Panc1 (cell line): ENCODE results near the gene STC2. TPM values are rescaled to one million over a fixed set of nuclear protein-coding genes. Genes with fewer than 3 reads are reported as not detected.
A peak's percentile ranks its signal among the peaks of the same experiment; 100 is the strongest.

Experiments
- ATAC-seq: fragments of 200-7000 bp; cut with Tn5 transposase; 2 replicates; pipeline ENCODE4 v1.9.1; 2020; ENCODE audit warnings: mild to moderate bottlenecking, moderate library complexity
- BruUV-seq: library from RNA; stranded (reverse); fragments of 400-500 nt; replicated peaks from 2 replicates; lab custom pipeline; 2021; lab: Mats Ljungman, UMichigan
- CTCF ChIA-PET: fragments of 300-600 bp; sonication (Branson Sonifier 250); formaldehyde crosslinking; loops from one replicate; lab custom pipeline; 2022; ENCODE audit warnings: antibody characterized with exemption; lab: Charles Lee
- POLR2A ChIA-PET: fragments of 300-600 bp; sonication (Branson Sonifier 250); formaldehyde crosslinking; loops from one replicate; lab custom pipeline; 2022; ENCODE audit warnings: antibody characterized with exemption; lab: Charles Lee
- DNase-seq: peaks from one replicate; pipeline ENCODE4 v3.0.0-alpha.2; 2010; ENCODE audit warnings: low read depth, low spot score
- H3K27ac ChIP-seq: 2 replicates; pipeline ENCODE4 v1.5.1; 2011; ENCODE audit warnings: mild to moderate bottlenecking, low read length, inconsistent platforms
- H3K27me3 ChIP-seq: fragments of 200-500 bp; sonication (Bioruptor generic); 2 replicates; pipeline ENCODE4 v1.6.0; 2014; ENCODE audit warnings: low read length, inconsistent platforms; ENCODE audit not compliant: control insufficient read depth, insufficient read depth
- H3K36me3 ChIP-seq: fragments of 200-500 bp; sonication (Bioruptor generic); 2 replicates; pipeline ENCODE4 v1.5.1; 2014; ENCODE audit warnings: inconsistent platforms, mild to moderate bottlenecking, low read length, moderate library complexity; ENCODE audit not compliant: control insufficient read depth, insufficient read depth
- H3K4me1 ChIP-seq: 2 replicates; pipeline ENCODE4 v1.5.1; 2011; ENCODE audit warnings: inconsistent platforms, mild to moderate bottlenecking, low read length, moderate library complexity; ENCODE audit not compliant: control insufficient read depth, insufficient read depth
- H3K4me3 ChIP-seq, 2 experiments: 2 replicates each; pipeline ENCODE4 v1.5.1; 2011 to 2012; ENCODE audit warnings: low read depth in 2 of 2, low read length in 2 of 2, mild to moderate bottlenecking in 2 of 2, inconsistent platforms in 1 of 2, moderate library complexity in 1 of 2
- H3K9me3 ChIP-seq: fragments of 200-500 bp; sonication (Bioruptor generic); 2 replicates; pipeline ENCODE4 v1.5.1; 2014; ENCODE audit warnings: low read depth, mild to moderate bottlenecking, inconsistent platforms, low read length, moderate library complexity; ENCODE audit not compliant: control insufficient read depth, insufficient read depth
- CTCF ChIP-seq: fragments of 450-650 bp; IDR thresholded peaks from 2 replicates; pipeline ENCODE4 v1.5.1; 2017; ENCODE audit warnings: mild to moderate bottlenecking
- POLR2AphosphoS5 ChIP-seq: IDR thresholded peaks from 2 replicates; pipeline ENCODE4 v1.6.1; 2012; ENCODE audit warnings: mild to moderate bottlenecking, low read depth, low read length, moderate library complexity
- REST ChIP-seq, 2 experiments: IDR thresholded peaks; 2 replicates each; pipeline ENCODE4 v1.6.1; 2011 to 2012; ENCODE audit warnings: low read depth in 2 of 2, control low read depth in 1 of 2, low read length in 1 of 2, mild to moderate bottlenecking in 1 of 2, moderate library complexity in 1 of 2; ENCODE audit not compliant: insufficient read depth in 1 of 2
- SIN3A ChIP-seq: IDR thresholded peaks from 2 replicates; pipeline ENCODE4 v1.6.1; 2012; ENCODE audit warnings: low read depth, mild to moderate bottlenecking, low read length, moderate library complexity, borderline replicate concordance; ENCODE audit not compliant: insufficient read depth
- TCF7L2 ChIP-seq: IDR thresholded peaks from 2 replicates; pipeline ENCODE4 v1.6.1; 2011; ENCODE audit warnings: mild to moderate bottlenecking, low read depth, low read length, inconsistent platforms
- in situ Hi-C: cut with HindIII; loops from 2 replicates; pipeline ENCODE4 v1.10.0; 2016; ENCODE audit warnings: low sequenced_read_pairs, low pct_unique_long_range_greater_than_20kb
- intact Hi-C: fragments of 100-400 bp; cut with micrococcal nuclease; formaldehyde crosslinking; loops from one replicate; pipeline ENCODE4 v1.10.0; 2022; ENCODE audit not compliant: unreplicated experiment
- total RNA-seq: library from RNA; stranded (reverse); gene quantifications from one replicate; pipeline ENCODE4 v1.2.1, GENCODE V29; 2021; ENCODE audit not compliant: unreplicated experiment

STC2 gene
- total RNA-seq, 1 experiment from 2014 or later: 32.2 TPM

- no peak overlapping the region for H3K27ac ChIP-seq
- no peak overlapping the region for H3K4me3 ChIP-seq
- no peak for TF ChIP-seq TCF7L2
- no peak for TF ChIP-seq POLR2AphosphoS5
- peaks cover 1% of the 10 kb centered on the region; the same call in 1 of the 2 replicates for H3K9me3 ChIP-seq
- in situ Hi-C loops: no loop called here
- BruUV-seq: no TSS peak
- POLR2A ChIA-PET: no interaction called here
- H3K36me3 ChIP-seq: no peaks in the 10 kb centered on the region
- intact Hi-C loops: no loop called here
- DNase-seq (no peak), ATAC-seq (peak; percentile 81)
- no peaks in the 10 kb centered on the region for H3K4me1 ChIP-seq
- CTCF ChIA-PET: interaction anchor here (0.5 to 0.6 kb wide), 2 partner anchors 9 to 27 kb away, joined by 3 to 4 read pairs; no protein-coding TSS in a partner anchor
- H3K27me3 ChIP-seq: no peaks in the 10 kb centered on the region
These were observed 25.6 kb downstream of the STC2 start for GRCh38 chr5:173302546-173303155.

GRCh38 chr5:173301695-173302545 lies 26.3 kb downstream of the STC2 start:
- no peak overlapping the region for H3K4me3 ChIP-seq
- DNase-seq: no peak
- ChIA-PET CTCF (interaction anchor here (0.5 kb wide), 1 partner anchor 27 kb away, joined by 4 read pairs; no protein-coding TSS in a partner anchor), POLR2A (no interaction called here)
- H3K4me1 ChIP-seq: no peaks in the 10 kb centered on the region
- H3K27me3 ChIP-seq: no peaks in the 10 kb centered on the region
- no peaks in the 10 kb centered on the region for H3K36me3 ChIP-seq
- no peak for ATAC-seq
- intact Hi-C loops: no loop called here
- in situ Hi-C loops: no loop called here
- BruUV-seq: no TSS peak
- no peak overlapping the region for H3K27ac ChIP-seq
- no peaks in the 10 kb centered on the region for H3K9me3 ChIP-seq
- TF ChIP-seq REST (IDR thresholded peaks at IDR 0.05; ENCODE audit: insufficient read depth in 1 of 2, low read depth in 2 of 2, low read length in 1 of 2) (no peak), CTCF (no peak), SIN3A (no peak), POLR2AphosphoS5 (no peak), TCF7L2 (no peak)
